HepG2 (cell line): ENCODE results near the gene TBCCD1. TPM values are rescaled to one million over a fixed set of nuclear protein-coding genes. Genes with fewer than 3 reads are reported as not detected.

ENCODE experiments used
- ATAC-seq: fragments of 200-7000 bp; cut with Tn5 transposase; 3 replicates; pipeline ENCODE4 v1.9.1; 2020; ENCODE audit warnings: mild to moderate bottlenecking, moderate library complexity
- BruUV-seq: library from RNA; stranded (reverse); fragments of 400-500 nt; replicated peaks from 2 replicates; lab custom pipeline; 2021; lab: Mats Ljungman, UMichigan
- CTCF ChIA-PET: fragments of 300-600 bp; formaldehyde crosslinking; extraction: SDS; loops from one replicate; lab custom pipeline; 2021; ENCODE audit warnings: low total read pairs, inconsistent platforms, low intra/inter-chr PET ratio; lab: Yijun Ruan, JAX
- POLR2A ChIA-PET: fragments of 350-600 bp; sonication (Branson Sonifier 250); formaldehyde crosslinking; loops from one replicate; lab custom pipeline; 2020; ENCODE audit warnings: antibody characterized with exemption, inconsistent platforms; lab: Yijun Ruan, JAX
- DNase-seq: peaks from one replicate; pipeline ENCODE4 v3.0.0-alpha.2; 2015; ENCODE audit warnings: low spot score
- FAIRE-seq: peaks from 3 replicates; lab custom pipeline; 2011; peaks lifted over from hg19 to GRCh38; lab: Jason Lieb, UNC
- H2AFZ ChIP-seq: one replicate; pipeline ENCODE4 v1.6.1; 2011; ENCODE audit warnings: low read length, inconsistent platforms
- H3K27ac ChIP-seq: fragments of 300-600 bp; 3 replicates; pipeline ENCODE4 v1.8.0; 2011; ENCODE audit warnings: mixed run types, mild to moderate bottlenecking, mixed read lengths, low read length, inconsistent platforms; ENCODE audit not compliant: insufficient read depth; ENCODE audit errors: extremely low read length
- H3K27me3 ChIP-seq, 2 experiments: fragments of 200-600 bp in 1 of 2; 2 replicates in 1 of 2; 3 replicates in 1 of 2; pipeline versions ENCODE4 v1.6.0 to v1.8.0; 2011; ENCODE audit warnings: low read length in 2 of 2, mild to moderate bottlenecking in 2 of 2, moderate library complexity in 2 of 2, inconsistent platforms in 1 of 2; ENCODE audit not compliant: insufficient read depth in 2 of 2, control insufficient read depth in 1 of 2
- H3K36me3 ChIP-seq, 2 experiments: fragments of 200-600 bp in 1 of 2; replicated peaks in 1 of 2; 2 replicates in 1 of 2; 3 replicates in 1 of 2; pipeline versions ENCODE4 v1.5.1 to v1.8.0; 2011; ENCODE audit warnings: low read length in 2 of 2, inconsistent platforms in 1 of 2; ENCODE audit not compliant: insufficient read depth in 2 of 2, control insufficient read depth in 1 of 2
- H3K4me1 ChIP-seq: 2 replicates; pipeline ENCODE4 v1.5.1; 2012; ENCODE audit warnings: low read length, inconsistent platforms; ENCODE audit not compliant: insufficient read depth
- H3K4me2 ChIP-seq: 2 replicates; pipeline ENCODE4 v1.6.0; 2011; ENCODE audit warnings: low read depth, low read length, inconsistent platforms
- H3K4me3 ChIP-seq, 3 experiments: fragments of 200-600 bp in 1 of 3; sonication (generic), shearing (Covaris generic) in 1 of 3; replicated peaks in 1 of 3; 2 replicates each; pipeline ENCODE4 v1.5.1; 2011 to 2016; ENCODE audit warnings: low read length in 3 of 3, inconsistent platforms in 2 of 3, low read depth in 2 of 3, mild to moderate bottlenecking in 2 of 3, control low read depth in 1 of 3, mixed read lengths in 1 of 3; ENCODE audit not compliant: insufficient read depth in 1 of 3
- H3K79me2 ChIP-seq: one replicate; pipeline ENCODE4 v1.6.1; 2011; ENCODE audit warnings: low read length, inconsistent platforms; ENCODE audit not compliant: insufficient read depth
- H3K9ac ChIP-seq: 2 replicates; pipeline ENCODE4 v1.6.0; 2011; ENCODE audit warnings: mild to moderate bottlenecking, low read depth, low read length, inconsistent platforms; ENCODE audit not compliant: insufficient read depth
- H3K9me3 ChIP-seq: 2 replicates; pipeline ENCODE4 v1.5.1; 2012; ENCODE audit warnings: mild to moderate bottlenecking, low read length
- H4K20me1 ChIP-seq: 2 replicates; pipeline ENCODE4 v1.6.0; 2011; ENCODE audit warnings: inconsistent platforms, mild to moderate bottlenecking, low read length, moderate library complexity; ENCODE audit not compliant: insufficient read depth
- GLI4 ChIP-seq: sonication (generic); formaldehyde crosslinking; IDR thresholded peaks from 2 replicates; pipeline ENCODE4 v1.5.1; 2020; ENCODE audit warnings: missing genetic modification reagents, mild to moderate bottlenecking, moderate library complexity, borderline replicate concordance
- HCFC1 ChIP-seq: fragments of 150-350 bp; IDR thresholded peaks from 2 replicates; pipeline ENCODE4 v1.6.1; 2014; ENCODE audit warnings: low read depth, low read length
- HMGA1 ChIP-seq: sonication (generic); formaldehyde crosslinking; conservative IDR thresholded peaks from 2 replicates; pipeline ENCODE4 v1.4.0; 2020; ENCODE audit warnings: missing genetic modification reagents
- KMT2A ChIP-seq: sonication (generic); formaldehyde crosslinking; IDR thresholded peaks from 2 replicates; pipeline ENCODE4 v1.4.0; 2020; ENCODE audit warnings: missing genetic modification reagents
- MEIS1 ChIP-seq: sonication (generic); formaldehyde crosslinking; IDR thresholded peaks from 2 replicates; pipeline ENCODE4 v1.9.0; 2021; ENCODE audit warnings: mild to moderate bottlenecking, missing genetic modification reagents, moderate library complexity, borderline replicate concordance
- SRSF4 ChIP-seq: fragments of 200-400 bp; formaldehyde crosslinking; IDR thresholded peaks from one replicate; pipeline ENCODE4 v1.6.1; 2018; ENCODE audit warnings: mild to moderate bottlenecking, low read depth, low read length, moderate library complexity; ENCODE audit not compliant: poor library complexity, severe bottlenecking
- TRIM22 ChIP-seq: fragments of 450-650 bp; IDR thresholded peaks from 2 replicates; pipeline ENCODE4 v1.6.1; 2017
- ZC3H13 ChIP-seq: sonication (generic); formaldehyde crosslinking; IDR thresholded peaks from 2 replicates; pipeline ENCODE4 v1.8.1; 2023; ENCODE audit warnings: mild to moderate bottlenecking, missing genetic modification reagents, moderate library complexity
- ZFP82 ChIP-seq: sonication (generic); formaldehyde crosslinking; IDR thresholded peaks from 2 replicates; pipeline ENCODE4 v1.5.1; 2020; ENCODE audit warnings: mild to moderate bottlenecking, missing genetic modification reagents, borderline replicate concordance
- ZKSCAN5 ChIP-seq: sonication (generic); formaldehyde crosslinking; IDR thresholded peaks from 2 replicates; pipeline ENCODE4 v1.5.1; 2020; ENCODE audit warnings: mild to moderate bottlenecking, missing genetic modification reagents
- ZNF557 ChIP-seq: sonication (generic); formaldehyde crosslinking; IDR thresholded peaks from 2 replicates; pipeline ENCODE4 v1.4.0; 2020; ENCODE audit warnings: missing genetic modification reagents
- ZNF746 ChIP-seq: sonication (generic); formaldehyde crosslinking; IDR thresholded peaks from 2 replicates; pipeline ENCODE4 v1.8.0; 2022; ENCODE audit warnings: mild to moderate bottlenecking, missing genetic modification reagents
- WGBS: methylation state at CpG from one replicate; pipeline ENCODE4 v1.1.6; 2017; ENCODE audit warnings: low lambda C conversion rate; 5-methylcytosine and 5-hydroxymethylcytosine counted together
- in situ Hi-C: cut with HindIII; loops from 2 replicates; pipeline ENCODE4 v1.10.0; 2017; ENCODE audit warnings: low pct_unique_long_range_greater_than_20kb; ENCODE audit not compliant: extremely low pct_ligation_motif_present
- intact Hi-C: fragments of 100-400 bp; cut with micrococcal nuclease; formaldehyde crosslinking; loops from one replicate; pipeline ENCODE4 v1.10.0; 2022; ENCODE audit not compliant: unreplicated experiment
- polyA plus RNA-seq, 8 experiments: library from polyadenylated mRNA; depleted of rRNA in 3 of 8; stranded (reverse) in 7 of 8; unstranded in 1 of 8; fragments of >200 nt; fragmentation: Illumina TruSeq in 4 of 8; extraction: Trizol in 4 of 8; gene quantifications; 2 replicates each; pipeline versions ENCODE4 v1.2.1 to v1.2.3, GENCODE V29; 2011 to 2016; ENCODE audit warnings: low read depth in 4 of 8, missing spikeins in 1 of 8, mixed read lengths in 1 of 8; ENCODE audit not compliant: insufficient read depth in 1 of 8
- total RNA-seq, 5 experiments: library from RNA; depleted of rRNA; stranded (reverse); fragments of >200 nt; fragmentation: Illumina TruSeq; extraction: Trizol; gene quantifications; 2 replicates each; pipeline ENCODE4 v1.2.3, GENCODE V29; 2016; ENCODE audit warnings: low read depth in 1 of 5
- TF ChIP-seq, protein P1 (sequence below): sonication (generic); formaldehyde crosslinking; IDR thresholded peaks from 2 replicates; pipeline ENCODE4 v1.4.0; 2020; ENCODE audit warnings: missing genetic modification reagents, low read depth, mild to moderate bottlenecking, borderline replicate concordance
- TF ChIP-seq, protein P2 (sequence below): sonication (generic); formaldehyde crosslinking; conservative IDR thresholded peaks from 2 replicates; pipeline ENCODE4 v1.4.0; 2020; ENCODE audit warnings: missing genetic modification reagents

Gene TBCCD1
- total and polyA plus RNA-seq, 2 of the 13 experiments (the other 11 are each of a cell fraction or from before 2014, with no cell fraction given): 13.6 to 16.2 TPM

DNA sequence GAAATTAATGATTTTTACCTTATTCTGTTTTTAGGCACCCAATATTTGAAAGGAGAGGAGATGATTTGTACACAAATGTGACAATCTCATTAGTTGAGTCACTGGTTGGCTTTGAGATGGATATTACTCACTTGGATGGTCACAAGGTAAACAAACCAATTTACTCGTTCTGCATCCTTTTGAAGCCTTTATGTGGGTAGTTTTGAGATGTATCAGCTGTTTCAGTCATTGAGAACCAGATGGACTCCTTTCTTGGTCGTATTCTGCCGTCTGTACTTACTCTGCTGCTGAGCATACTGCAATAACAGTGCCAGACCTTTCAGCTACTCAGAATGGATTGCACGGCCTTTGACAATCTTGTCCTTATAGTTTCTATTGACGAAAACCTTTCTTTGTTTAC, 16.7 kb upstream of the TBCCD1 start:
- FAIRE-seq (no peak), DNase-seq (no peak), ATAC-seq (no peak)
- ChIA-PET CTCF (no interaction called here), POLR2A (interaction anchor here (1.2 to 24.0 kb wide), 3 partner anchors 13 to 27 kb away, joined by 3 to 854 read pairs (median 11); partner anchors contain the start of genes AHSG and DNAJB11)
- Histone ChIP-seq H3K36me3 (peaks cover 14 to 66% of the 10 kb centered on the region in 2 experiments), H3K27ac (no peak overlapping the region), H3K9me3 (no peaks in the 10 kb centered on the region), H3K79me2 (no peaks in the 10 kb centered on the region), H3K9ac (no peak overlapping the region), H3K4me2 (no peak overlapping the region), H3K4me3 (no peak overlapping the region), H4K20me1 (no peaks in the 10 kb centered on the region), H3K4me1 (peaks cover 7% of the 10 kb centered on the region), H3K27me3 (no peaks in the 10 kb centered on the region), H2AFZ (no peak overlapping the region)
- TF ChIP-seq, protein P1, sequence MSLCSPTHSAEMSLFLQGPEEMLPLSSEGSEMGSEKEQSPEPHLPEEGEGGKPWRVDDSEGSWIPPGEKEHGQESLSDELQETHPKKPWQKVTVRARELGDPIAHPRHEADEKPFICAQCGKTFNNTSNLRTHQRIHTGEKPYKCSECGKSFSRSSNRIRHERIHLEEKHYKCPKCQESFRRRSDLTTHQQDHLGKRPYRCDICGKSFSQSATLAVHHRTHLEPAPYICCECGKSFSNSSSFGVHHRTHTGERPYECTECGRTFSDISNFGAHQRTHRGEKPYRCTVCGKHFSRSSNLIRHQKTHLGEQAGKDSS (CRISPR knock-in tag): no peak
- no peak for TF ChIP-seq HMGA1 (CRISPR knock-in tag)
- TF ChIP-seq MEIS1 (CRISPR knock-in tag): no peak
- no peak for TF ChIP-seq ZFP82
- no peak for TF ChIP-seq KMT2A
- no peak for TF ChIP-seq ZNF557
- no peak for TF ChIP-seq SRSF4
- no peak for TF ChIP-seq TRIM22
- TF ChIP-seq ZNF746 (CRISPR knock-in tag): no peak
- no peak for TF ChIP-seq HCFC1
- TF ChIP-seq, protein P2, sequence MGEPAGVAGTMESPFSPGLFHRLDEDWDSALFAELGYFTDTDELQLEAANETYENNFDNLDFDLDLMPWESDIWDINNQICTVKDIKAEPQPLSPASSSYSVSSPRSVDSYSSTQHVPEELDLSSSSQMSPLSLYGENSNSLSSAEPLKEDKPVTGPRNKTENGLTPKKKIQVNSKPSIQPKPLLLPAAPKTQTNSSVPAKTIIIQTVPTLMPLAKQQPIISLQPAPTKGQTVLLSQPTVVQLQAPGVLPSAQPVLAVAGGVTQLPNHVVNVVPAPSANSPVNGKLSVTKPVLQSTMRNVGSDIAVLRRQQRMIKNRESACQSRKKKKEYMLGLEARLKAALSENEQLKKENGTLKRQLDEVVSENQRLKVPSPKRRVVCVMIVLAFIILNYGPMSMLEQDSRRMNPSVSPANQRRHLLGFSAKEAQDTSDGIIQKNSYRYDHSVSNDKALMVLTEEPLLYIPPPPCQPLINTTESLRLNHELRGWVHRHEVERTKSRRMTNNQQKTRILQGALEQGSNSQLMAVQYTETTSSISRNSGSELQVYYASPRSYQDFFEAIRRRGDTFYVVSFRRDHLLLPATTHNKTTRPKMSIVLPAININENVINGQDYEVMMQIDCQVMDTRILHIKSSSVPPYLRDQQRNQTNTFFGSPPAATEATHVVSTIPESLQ (CRISPR knock-in tag): no peak
- TF ChIP-seq GLI4 (CRISPR knock-in tag): no peak
- no peak for TF ChIP-seq ZC3H13 (CRISPR knock-in tag)
- no peak for TF ChIP-seq ZKSCAN5 (CRISPR knock-in tag)
- in situ Hi-C loops: no loop called here
- no TSS peak for BruUV-seq
- WGBS: 82% methylated on average over 5 of the region's 5 CpGs
- intact Hi-C loops: no loop called here
